Left ventricle myocardium inferior (tissue), 1 donor: ENCODE results near the gene DNAJC18. TPM values are rescaled to one million over a fixed set of nuclear protein-coding genes. Genes with fewer than 3 reads are reported as not detected.

Experiments used
- DNase-seq: peaks from one replicate; pipeline ENCODE4 v3.0.0-alpha.2; 2020
- H3K27ac ChIP-seq: fragments of 200-600 bp; replicated peaks from 2 replicates; pipeline ENCODE4 v1.8.0; 2021
- H3K27me3 ChIP-seq: fragments of 200-600 bp; 2 replicates; pipeline ENCODE4 v1.8.0; 2021; ENCODE audit warnings: low read depth
- H3K36me3 ChIP-seq: fragments of 200-600 bp; 2 replicates; pipeline ENCODE4 v1.8.0; 2021
- H3K4me1 ChIP-seq: fragments of 200-600 bp; 2 replicates; pipeline ENCODE4 v1.8.0; 2021
- H3K4me3 ChIP-seq: fragments of 200-600 bp; 2 replicates; pipeline ENCODE4 v1.8.0; 2021; ENCODE audit warnings: mild to moderate bottlenecking, moderate library complexity
- H3K9me3 ChIP-seq: fragments of 200-600 bp; replicated peaks from 2 replicates; pipeline ENCODE4 v1.8.0; 2021
- CTCF ChIP-seq: fragments of 200-600 bp; IDR thresholded peaks from 2 replicates; pipeline ENCODE4 v1.8.0; 2021; ENCODE audit warnings: antibody characterized with exemption, mild to moderate bottlenecking, borderline replicate concordance
- intact Hi-C: fragments of 100-400 bp; cut with micrococcal nuclease; formaldehyde crosslinking; loops from one replicate; pipeline ENCODE4 v1.11.0; 2022
- total RNA-seq: library from RNA; stranded (reverse); fragmentation: NEBNext Ultra II Directional; extraction: Animal tissue kit (Norgen Biotek cat#: 25700); gene quantifications from one replicate; pipeline ENCODE4 v1.2.1, GENCODE V29; 2021
- donor health status: DM: no; HTN: yes; CAD: no; lungs with severe emphysema.

Gene DNAJC18
- total RNA-seq, 1 donor from 2014 or later, result 14.3 TPM

- H3K27me3 ChIP-seq, result no peaks in the 10 kb centered on the region
- DNase-seq, result no peak
- H3K27ac ChIP-seq, result no peak overlapping the region
- H3K9me3 ChIP-seq, result no peaks in the 10 kb centered on the region
- H3K36me3 ChIP-seq, result peaks cover 14% of the 10 kb centered on the region
- intact Hi-C loops, result no loop called here
- TF ChIP-seq CTCF, result no peak
- H3K4me3 ChIP-seq, result no peak overlapping the region
- peaks cover 30% of the 10 kb centered on the region for H3K4me1 ChIP-seq
Observed at GRCh38 chr5:139408191-139408590, 31.1 kb downstream of the DNAJC18 start.

GRCh38 chr5:139407517-139407916, 31.8 kb downstream of the DNAJC18 start:
- no peak for TF ChIP-seq CTCF

GRCh38 chr5:139406963-139407362, 32.4 kb downstream of the DNAJC18 start:
- intact Hi-C loops, result no loop called here
- Histone ChIP-seq H3K4me1 (peaks cover 38% of the 10 kb centered on the region), H3K27me3 (no peaks in the 10 kb centered on the region), H3K4me3 (no peak overlapping the region), H3K36me3 (peaks cover 2% of the 10 kb centered on the region), H3K9me3 (no peaks in the 10 kb centered on the region), H3K27ac (no peak overlapping the region)
- DNase-seq, result no peak
- TF ChIP-seq CTCF, result no peak

More at GRCh38 chr5:139407517-139407916, 31.8 kb downstream of the DNAJC18 start:
- Histone ChIP-seq H3K4me1 (peaks cover 36% of the 10 kb centered on the region), H3K27ac (no peak overlapping the region), H3K36me3 (peaks cover 7% of the 10 kb centered on the region), H3K27me3 (no peaks in the 10 kb centered on the region), H3K4me3 (no peak overlapping the region), H3K9me3 (no peaks in the 10 kb centered on the region)
- no peak for DNase-seq
- intact Hi-C loops, result no loop called here

GRCh38 chr5:139404484-139404840, 34.9 kb downstream of the DNAJC18 start:
- intact Hi-C loops, result no loop called here

GRCh38 chr5:139403787-139404483, 35.4 kb downstream of the DNAJC18 start, which contains the start of gene SPATA24:
SPATA24 (minus strand) TSS chr5:139404089; CDS start chr5:139404060, 29 bp downstream.
- Histone ChIP-seq H3K4me3 (peak within 1 kb of the TSS; percentile 66), H3K9me3 (no peaks in the 10 kb centered on the region), H3K36me3 (peaks cover 5% of the 10 kb centered on the region), H3K27me3 (no peaks in the 10 kb centered on the region), H3K4me1 (peaks cover 21% of the 10 kb centered on the region), H3K27ac (peak within 1 kb of the TSS; percentile 92)
- intact Hi-C loops, result no loop called here
- DNase-seq, result peak; percentile 98
- TF ChIP-seq CTCF, result no peak

More at GRCh38 chr5:139404484-139404840, 34.9 kb downstream of the DNAJC18 start:
- Histone ChIP-seq H3K9me3 (no peaks in the 10 kb centered on the region), H3K4me3 (peak overlapping the region; percentile 66), H3K27me3 (no peaks in the 10 kb centered on the region), H3K27ac (peak overlapping the region; percentile 92), H3K4me1 (peaks cover 21% of the 10 kb centered on the region), H3K36me3 (peaks cover 5% of the 10 kb centered on the region)
- TF ChIP-seq CTCF, result no peak
- no peak for DNase-seq
